Mucosa of descending colon (tissue), 3 donors: ENCODE measurements around the gene TGM4. TPM values are rescaled to one million over a fixed set of nuclear protein-coding genes. Genes with fewer than 3 reads are reported as not detected.
"Not testable (repeated sequence)": the region's sequence is repeated elsewhere in the genome, so short reads cannot be mapped to it uniquely, and the experiment has no call there.

ENCODE experiments used
- ATAC-seq: fragments of 200-7000 bp; cut with Tn5 transposase; one replicate; pipeline ENCODE4 v1.9.1; 2020; ENCODE audit warnings: mild to moderate bottlenecking, moderate library complexity
- DNase-seq, 3 donors: peaks; one replicate each; pipeline ENCODE4 v3.0.0-alpha.2; 2020
- H3K36me3 ChIP-seq: fragments of 200-600 bp; one replicate; pipeline ENCODE4 v1.8.0; 2021; ENCODE audit warnings: low read depth, mild to moderate bottlenecking
- H3K4me1 ChIP-seq: fragments of 200-600 bp; one replicate; pipeline ENCODE4 v1.8.0; 2021; ENCODE audit warnings: low read depth, mild to moderate bottlenecking
- H3K4me3 ChIP-seq: fragments of 200-600 bp; one replicate; pipeline ENCODE4 v1.8.0; 2021; ENCODE audit warnings: mild to moderate bottlenecking
- H3K9me3 ChIP-seq: fragments of 200-600 bp; one replicate; pipeline ENCODE4 v1.8.0; 2021; ENCODE audit warnings: mild to moderate bottlenecking
- intact Hi-C, 2 donors: fragments of 100-400 bp; cut with DNase I in 1 of 2; cut with micrococcal nuclease in 1 of 2; formaldehyde crosslinking; loops; one replicate each; pipeline versions ENCODE4 v1.11.0 to v1.11.1; 2022; cut with DNase I, micrococcal nuclease
- total RNA-seq, 3 donors: library from RNA; stranded (reverse); fragmentation: NEBNext Ultra II Directional in 2 of 3; extraction: Animal tissue kit (Norgen Biotek cat#: 25700) in 2 of 3; gene quantifications; one replicate each; pipeline versions ENCODE4 v1.2.1 to v1.2.4, GENCODE V29; 2021 to 2023
- TF ChIP-seq, protein P1 (sequence below): fragments of 200-600 bp; IDR thresholded peaks from one replicate; pipeline ENCODE4 v1.8.0; 2022; ENCODE audit warnings: antibody characterized with exemption, mild to moderate bottlenecking
- donor health status: DM: no; HTN: no; CAD: no; lungs with moderate emphysema.
- donor health status: DM: no; HTN: no; CAD: no.
- donor health status: DM: no; HTN: yes; CAD: no.

The TGM4 gene
- total RNA-seq, 3 donors from 2014 or later = not detected

DNA sequence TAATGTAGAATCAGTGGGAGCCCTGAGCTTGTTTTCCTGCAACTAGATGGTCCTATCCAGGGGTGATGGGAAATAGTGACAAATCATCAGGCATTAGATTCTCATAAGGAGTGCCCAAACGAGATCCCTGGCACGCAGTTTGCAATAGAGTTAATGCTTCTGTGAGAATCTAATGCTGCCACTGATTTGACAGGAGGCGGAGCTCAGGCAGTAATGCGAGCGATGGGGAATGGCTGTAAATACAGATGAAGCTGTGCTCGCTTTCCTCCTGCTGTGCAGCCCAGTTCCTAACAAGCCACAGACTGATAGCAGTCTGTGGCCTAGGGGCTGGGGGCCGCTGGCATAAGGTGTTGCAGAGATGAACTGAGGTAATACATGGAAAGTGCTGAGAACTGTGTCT is 41.0 kb upstream of the TGM4 start:
- Histone ChIP-seq H3K4me3 (no peak overlapping the region), H3K9me3 (peaks cover 12% of the 10 kb centered on the region), H3K4me1 (no peaks in the 10 kb centered on the region), H3K36me3 (no peaks in the 10 kb centered on the region)
- TF ChIP-seq, protein P1, sequence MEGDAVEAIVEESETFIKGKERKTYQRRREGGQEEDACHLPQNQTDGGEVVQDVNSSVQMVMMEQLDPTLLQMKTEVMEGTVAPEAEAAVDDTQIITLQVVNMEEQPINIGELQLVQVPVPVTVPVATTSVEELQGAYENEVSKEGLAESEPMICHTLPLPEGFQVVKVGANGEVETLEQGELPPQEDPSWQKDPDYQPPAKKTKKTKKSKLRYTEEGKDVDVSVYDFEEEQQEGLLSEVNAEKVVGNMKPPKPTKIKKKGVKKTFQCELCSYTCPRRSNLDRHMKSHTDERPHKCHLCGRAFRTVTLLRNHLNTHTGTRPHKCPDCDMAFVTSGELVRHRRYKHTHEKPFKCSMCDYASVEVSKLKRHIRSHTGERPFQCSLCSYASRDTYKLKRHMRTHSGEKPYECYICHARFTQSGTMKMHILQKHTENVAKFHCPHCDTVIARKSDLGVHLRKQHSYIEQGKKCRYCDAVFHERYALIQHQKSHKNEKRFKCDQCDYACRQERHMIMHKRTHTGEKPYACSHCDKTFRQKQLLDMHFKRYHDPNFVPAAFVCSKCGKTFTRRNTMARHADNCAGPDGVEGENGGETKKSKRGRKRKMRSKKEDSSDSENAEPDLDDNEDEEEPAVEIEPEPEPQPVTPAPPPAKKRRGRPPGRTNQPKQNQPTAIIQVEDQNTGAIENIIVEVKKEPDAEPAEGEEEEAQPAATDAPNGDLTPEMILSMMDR = no peak
- intact Hi-C loops = no loop called here
- no peak for ATAC-seq
- no peak for DNase-seq

DNA sequence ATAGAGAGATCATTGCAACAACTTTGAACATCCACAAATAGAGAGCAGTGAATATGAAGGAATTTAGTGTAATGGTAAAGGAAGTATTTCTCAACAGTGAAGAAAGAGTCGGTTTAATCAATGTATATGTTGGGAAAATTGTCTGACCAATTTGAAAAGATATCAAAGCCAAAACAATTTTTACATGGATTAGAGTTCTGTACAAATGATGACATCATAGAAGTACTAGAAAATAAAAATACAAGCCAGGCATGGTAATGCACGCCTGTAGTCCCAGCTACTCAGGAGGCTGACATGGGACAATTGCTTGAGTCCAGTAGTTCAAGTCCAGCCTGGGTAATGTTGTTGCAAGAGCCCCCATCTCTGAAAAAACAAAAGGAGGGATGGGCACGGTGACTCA is 38.7 kb upstream of the TGM4 start:
- TF ChIP-seq, protein P1 = no peak
- no peak for ATAC-seq

DNA sequence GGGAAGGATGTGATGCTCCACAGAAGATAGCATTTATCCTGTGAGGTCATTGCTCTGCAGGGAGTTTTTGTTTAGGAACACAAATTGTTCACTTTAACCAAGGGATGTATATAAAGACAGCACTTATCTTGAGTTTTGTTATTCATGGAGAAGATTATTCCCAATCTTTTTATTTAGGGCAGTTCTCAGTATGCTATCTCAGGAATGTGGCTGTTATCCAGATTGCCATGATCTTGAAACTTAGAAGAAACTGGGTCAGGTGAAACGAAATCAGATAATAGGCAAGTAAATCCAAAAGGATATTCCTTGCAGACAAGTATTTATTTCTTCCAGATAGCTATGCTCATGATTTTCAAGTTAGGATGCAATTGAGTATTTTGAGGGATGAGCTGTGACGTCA is 32.0 kb upstream of the TGM4 start:
- Histone ChIP-seq H3K36me3 (no peaks in the 10 kb centered on the region), H3K4me1 (no peaks in the 10 kb centered on the region), H3K4me3 (no peak overlapping the region), H3K9me3 (peaks cover under 1% of the 10 kb centered on the region)
- TF ChIP-seq, protein P1 = no peak
- ATAC-seq (no peak), DNase-seq (no peak)
- intact Hi-C loops = no loop called here

More for the DNA sequence above, 38.7 kb upstream of the TGM4 start:
- DNase-seq = no peak
- Histone ChIP-seq H3K9me3 (peaks cover 12% of the 10 kb centered on the region), H3K36me3 (no peaks in the 10 kb centered on the region), H3K4me3 (no peak overlapping the region), H3K4me1 (no peaks in the 10 kb centered on the region)
- intact Hi-C loops = no loop called here

DNA sequence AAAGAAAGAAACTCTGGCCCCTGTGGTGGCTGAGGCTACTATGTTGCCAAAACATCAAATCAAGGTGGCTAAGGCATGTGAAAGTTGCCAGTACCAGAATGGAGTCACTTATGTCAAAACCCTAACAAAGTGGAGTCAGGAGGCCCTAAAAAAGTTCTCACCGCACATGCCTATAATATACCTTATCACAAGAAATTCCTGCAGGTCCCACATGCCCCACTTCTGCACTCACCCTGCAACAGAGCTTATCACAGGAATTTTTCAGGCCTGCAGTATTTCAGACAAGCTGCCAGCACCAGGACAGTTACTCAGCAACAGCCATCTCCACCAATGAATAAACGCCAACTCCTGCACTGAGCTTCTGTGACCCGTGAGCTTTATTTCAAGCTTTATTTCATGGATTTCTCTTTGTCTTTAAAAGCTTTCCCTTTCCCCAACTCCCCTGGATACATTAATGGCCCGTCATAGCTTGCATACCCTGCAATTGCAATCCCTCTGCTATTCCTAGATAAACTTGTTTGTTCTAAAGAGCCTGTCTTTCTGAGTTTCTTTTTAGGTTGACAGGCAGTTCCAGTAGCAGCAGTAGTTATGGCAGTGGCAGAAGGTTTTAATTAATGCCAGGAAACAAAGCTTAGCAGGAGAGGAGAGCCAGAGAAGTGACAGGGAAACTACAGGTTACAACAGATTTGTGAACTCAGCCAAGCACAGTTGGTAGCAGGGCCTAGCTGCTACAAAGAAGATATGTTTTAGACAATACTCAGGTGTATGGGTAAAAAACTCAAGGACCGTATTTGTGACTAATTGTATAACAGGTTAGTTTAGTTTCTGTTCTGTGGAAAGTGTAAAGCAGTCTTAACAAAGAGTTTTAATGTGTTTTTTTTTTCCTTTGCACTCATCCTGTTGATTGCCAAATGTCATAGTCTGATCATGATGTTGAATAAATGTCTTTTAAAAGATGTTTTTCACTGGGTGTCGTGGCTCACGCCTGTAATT is 28.6 kb upstream of the TGM4 start:
- ATAC-seq = no peak
- no peaks in the 10 kb centered on the region for H3K4me1 ChIP-seq
- intact Hi-C loops = no loop called here
- TF ChIP-seq, protein P1 = no peak
- no peaks in the 10 kb centered on the region for H3K9me3 ChIP-seq
- no peaks in the 10 kb centered on the region for H3K36me3 ChIP-seq
- H3K4me3 ChIP-seq = no peak overlapping the region
- no peak for DNase-seq

DNA sequence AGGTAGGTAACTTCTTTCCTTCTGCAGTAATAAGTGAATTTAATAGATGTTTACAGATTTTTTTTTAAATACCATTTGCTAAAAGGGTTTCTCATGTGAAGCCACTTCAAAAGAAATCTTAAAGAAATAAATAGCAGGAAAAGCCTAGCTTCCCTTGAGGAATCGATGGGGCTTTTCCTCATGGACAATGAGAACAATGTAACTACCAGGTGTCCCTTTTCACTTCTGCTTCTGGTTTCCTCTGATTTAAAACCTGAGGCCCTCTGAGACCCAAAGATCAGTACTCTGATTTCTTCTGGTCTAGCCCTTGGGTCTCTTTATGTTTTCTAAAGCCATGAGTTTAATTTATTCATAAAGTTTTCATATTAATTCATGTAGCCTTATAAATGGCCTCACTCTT is 25.8 kb upstream of the TGM4 start:
- intact Hi-C loops = no loop called here
- Histone ChIP-seq H3K9me3 (no peaks in the 10 kb centered on the region), H3K36me3 (no peaks in the 10 kb centered on the region), H3K4me1 (no peaks in the 10 kb centered on the region), H3K4me3 (no peak overlapping the region)
- no peak for DNase-seq
- TF ChIP-seq, protein P1 = no peak
- no peak for ATAC-seq

DNA sequence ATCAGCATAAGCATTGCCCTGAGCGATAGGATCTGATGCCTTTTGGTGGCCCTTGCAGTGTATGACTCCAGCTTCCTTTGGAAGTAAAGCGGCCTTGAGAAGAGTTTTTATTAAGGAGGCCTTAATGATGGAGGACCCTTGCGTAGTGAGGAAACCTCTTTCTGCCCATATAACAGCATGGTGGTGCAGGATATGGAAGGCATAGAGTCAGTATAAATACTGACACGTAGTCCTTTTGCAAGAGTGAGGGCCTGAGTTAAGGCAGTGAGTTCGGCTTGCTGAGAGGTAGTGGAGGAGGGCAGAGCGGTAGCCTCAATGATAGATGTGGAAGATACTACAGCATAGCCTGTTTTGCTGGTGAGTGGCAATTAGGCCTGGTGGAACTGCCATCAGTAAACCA is 17.7 kb upstream of the TGM4 start:
- H3K4me1 ChIP-seq, ATAC-seq, H3K4me3 ChIP-seq, intact Hi-C loops, DNase-seq, H3K36me3 ChIP-seq: not testable (repeated sequence)
- H3K9me3 ChIP-seq = peaks cover 11% of the 10 kb centered on the region
